ENCODE measurements around the gene MAFF.

DNA sequence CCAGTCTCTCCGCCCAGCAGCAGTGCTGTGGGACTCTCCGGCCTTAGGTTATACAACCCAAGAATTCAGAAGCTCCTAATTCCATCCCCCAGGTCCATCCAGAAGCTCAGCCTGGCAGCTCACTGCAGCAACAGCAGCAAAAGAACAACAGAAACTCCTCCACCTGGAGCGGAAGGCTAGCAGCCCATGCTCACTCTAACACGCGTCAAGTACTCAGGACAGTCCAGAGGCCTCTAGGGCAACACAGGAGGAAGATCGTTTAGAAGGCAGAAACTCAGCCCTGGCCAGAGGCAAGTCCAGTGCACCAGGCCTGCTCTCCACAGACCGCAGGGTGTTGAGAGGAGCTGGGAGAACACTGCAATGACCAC, 37.3 kb upstream of the MAFF start:
- TF ChIP-seq POLR2A (IDR thresholded peaks at IDR 0.05), result no peak
- TF ChIP-seq, protein P1, sequence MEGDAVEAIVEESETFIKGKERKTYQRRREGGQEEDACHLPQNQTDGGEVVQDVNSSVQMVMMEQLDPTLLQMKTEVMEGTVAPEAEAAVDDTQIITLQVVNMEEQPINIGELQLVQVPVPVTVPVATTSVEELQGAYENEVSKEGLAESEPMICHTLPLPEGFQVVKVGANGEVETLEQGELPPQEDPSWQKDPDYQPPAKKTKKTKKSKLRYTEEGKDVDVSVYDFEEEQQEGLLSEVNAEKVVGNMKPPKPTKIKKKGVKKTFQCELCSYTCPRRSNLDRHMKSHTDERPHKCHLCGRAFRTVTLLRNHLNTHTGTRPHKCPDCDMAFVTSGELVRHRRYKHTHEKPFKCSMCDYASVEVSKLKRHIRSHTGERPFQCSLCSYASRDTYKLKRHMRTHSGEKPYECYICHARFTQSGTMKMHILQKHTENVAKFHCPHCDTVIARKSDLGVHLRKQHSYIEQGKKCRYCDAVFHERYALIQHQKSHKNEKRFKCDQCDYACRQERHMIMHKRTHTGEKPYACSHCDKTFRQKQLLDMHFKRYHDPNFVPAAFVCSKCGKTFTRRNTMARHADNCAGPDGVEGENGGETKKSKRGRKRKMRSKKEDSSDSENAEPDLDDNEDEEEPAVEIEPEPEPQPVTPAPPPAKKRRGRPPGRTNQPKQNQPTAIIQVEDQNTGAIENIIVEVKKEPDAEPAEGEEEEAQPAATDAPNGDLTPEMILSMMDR (IDR thresholded peaks at IDR 0.05), result no peak
